HepG2 (cell line): ENCODE measurements around the gene CCK. TPM values are rescaled to one million over a fixed set of nuclear protein-coding genes. Genes with fewer than 3 reads are reported as not detected.

Experiments
- ATAC-seq: fragments of 200-7000 bp; cut with Tn5 transposase; 3 replicates; pipeline ENCODE4 v1.9.1; 2020; ENCODE audit warnings: mild to moderate bottlenecking, moderate library complexity
- BruUV-seq: library from RNA; stranded (reverse); fragments of 400-500 nt; replicated peaks from 2 replicates; lab custom pipeline; 2021; lab: Mats Ljungman, UMichigan
- CTCF ChIA-PET: fragments of 300-600 bp; formaldehyde crosslinking; extraction: SDS; loops from one replicate; lab custom pipeline; 2021; ENCODE audit warnings: low total read pairs, inconsistent platforms, low intra/inter-chr PET ratio; lab: Yijun Ruan, JAX
- POLR2A ChIA-PET: fragments of 350-600 bp; sonication (Branson Sonifier 250); formaldehyde crosslinking; loops from one replicate; lab custom pipeline; 2020; ENCODE audit warnings: antibody characterized with exemption, inconsistent platforms; lab: Yijun Ruan, JAX
- DNase-seq: peaks from one replicate; pipeline ENCODE4 v3.0.0-alpha.2; 2015; ENCODE audit warnings: low spot score
- FAIRE-seq: peaks from 3 replicates; lab custom pipeline; 2011; peaks lifted over from hg19 to GRCh38; lab: Jason Lieb, UNC
- H2AFZ ChIP-seq: one replicate; pipeline ENCODE4 v1.6.1; 2011; ENCODE audit warnings: low read length, inconsistent platforms
- H3K27ac ChIP-seq: fragments of 300-600 bp; 3 replicates; pipeline ENCODE4 v1.8.0; 2011; ENCODE audit warnings: mixed run types, mild to moderate bottlenecking, mixed read lengths, low read length, inconsistent platforms; ENCODE audit not compliant: insufficient read depth; ENCODE audit errors: extremely low read length
- H3K27me3 ChIP-seq, 2 experiments: fragments of 200-600 bp in 1 of 2; 2 replicates in 1 of 2; 3 replicates in 1 of 2; pipeline versions ENCODE4 v1.6.0 to v1.8.0; 2011; ENCODE audit warnings: low read length in 2 of 2, mild to moderate bottlenecking in 2 of 2, moderate library complexity in 2 of 2, inconsistent platforms in 1 of 2; ENCODE audit not compliant: insufficient read depth in 2 of 2, control insufficient read depth in 1 of 2
- H3K36me3 ChIP-seq, 2 experiments: fragments of 200-600 bp in 1 of 2; replicated peaks in 1 of 2; 2 replicates in 1 of 2; 3 replicates in 1 of 2; pipeline versions ENCODE4 v1.5.1 to v1.8.0; 2011; ENCODE audit warnings: low read length in 2 of 2, inconsistent platforms in 1 of 2; ENCODE audit not compliant: insufficient read depth in 2 of 2, control insufficient read depth in 1 of 2
- H3K4me1 ChIP-seq: 2 replicates; pipeline ENCODE4 v1.5.1; 2012; ENCODE audit warnings: low read length, inconsistent platforms; ENCODE audit not compliant: insufficient read depth
- H3K4me2 ChIP-seq: 2 replicates; pipeline ENCODE4 v1.6.0; 2011; ENCODE audit warnings: low read depth, low read length, inconsistent platforms
- H3K4me3 ChIP-seq, 3 experiments: fragments of 200-600 bp in 1 of 3; sonication (generic), shearing (Covaris generic) in 1 of 3; replicated peaks in 1 of 3; 2 replicates each; pipeline ENCODE4 v1.5.1; 2011 to 2016; ENCODE audit warnings: low read length in 3 of 3, inconsistent platforms in 2 of 3, low read depth in 2 of 3, mild to moderate bottlenecking in 2 of 3, control low read depth in 1 of 3, mixed read lengths in 1 of 3; ENCODE audit not compliant: insufficient read depth in 1 of 3
- H3K79me2 ChIP-seq: one replicate; pipeline ENCODE4 v1.6.1; 2011; ENCODE audit warnings: low read length, inconsistent platforms; ENCODE audit not compliant: insufficient read depth
- H3K9ac ChIP-seq: 2 replicates; pipeline ENCODE4 v1.6.0; 2011; ENCODE audit warnings: mild to moderate bottlenecking, low read depth, low read length, inconsistent platforms; ENCODE audit not compliant: insufficient read depth
- H3K9me3 ChIP-seq: 2 replicates; pipeline ENCODE4 v1.5.1; 2012; ENCODE audit warnings: mild to moderate bottlenecking, low read length
- H4K20me1 ChIP-seq: 2 replicates; pipeline ENCODE4 v1.6.0; 2011; ENCODE audit warnings: inconsistent platforms, mild to moderate bottlenecking, low read length, moderate library complexity; ENCODE audit not compliant: insufficient read depth
- CTCF ChIP-seq: sonication (generic); formaldehyde crosslinking; IDR thresholded peaks from 2 replicates; pipeline ENCODE4 v1.5.0; 2020; ENCODE audit warnings: mild to moderate bottlenecking, missing genetic modification reagents, moderate library complexity
- DNMT1 ChIP-seq: sonication (generic); formaldehyde crosslinking; IDR thresholded peaks from 2 replicates; pipeline ENCODE4 v1.5.1; 2020; ENCODE audit warnings: mild to moderate bottlenecking, missing genetic modification reagents
- HINFP ChIP-seq: sonication (generic); formaldehyde crosslinking; IDR thresholded peaks from 2 replicates; pipeline ENCODE4 v1.4.0; 2020; ENCODE audit warnings: low read depth, mild to moderate bottlenecking, missing genetic modification reagents
- KDM3A ChIP-seq: IDR thresholded peaks from 2 replicates; pipeline ENCODE4 v1.6.1; 2018; ENCODE audit warnings: low read depth, missing compliant biosample characterization
- MTERF4 ChIP-seq: sonication (generic); formaldehyde crosslinking; IDR thresholded peaks from 2 replicates; pipeline ENCODE4 v1.8.0; 2023; ENCODE audit warnings: mild to moderate bottlenecking, missing genetic modification reagents
- RAD21 ChIP-seq: fragments of 450-650 bp; formaldehyde crosslinking; IDR thresholded peaks from 2 replicates; pipeline ENCODE4 v1.5.0; 2020; ENCODE audit warnings: mild to moderate bottlenecking
- SMC3 ChIP-seq: IDR thresholded peaks from 2 replicates; pipeline ENCODE4 v1.6.1; 2011; ENCODE audit warnings: low read length, improper control_type of control experiment
- STAG1 ChIP-seq: sonication (generic); formaldehyde crosslinking; IDR thresholded peaks from 2 replicates; pipeline ENCODE4 v1.4.0; 2020; ENCODE audit warnings: missing genetic modification reagents
- TOE1 ChIP-seq: sonication (generic); formaldehyde crosslinking; IDR thresholded peaks from 2 replicates; pipeline ENCODE4 v1.4.0; 2020; ENCODE audit warnings: mild to moderate bottlenecking, missing genetic modification reagents
- ZNF362 ChIP-seq: sonication (generic); formaldehyde crosslinking; IDR thresholded peaks from 2 replicates; pipeline ENCODE4 v1.4.0; 2020; ENCODE audit warnings: missing genetic modification reagents, mild to moderate bottlenecking, borderline replicate concordance
- ZNF550 ChIP-seq: sonication (generic); formaldehyde crosslinking; IDR thresholded peaks from 2 replicates; pipeline ENCODE4 v1.4.0; 2020; ENCODE audit warnings: mild to moderate bottlenecking, missing genetic modification reagents, borderline replicate concordance
- ZNF776 ChIP-seq: sonication (generic); formaldehyde crosslinking; IDR thresholded peaks from 2 replicates; pipeline ENCODE4 v1.4.0; 2020; ENCODE audit warnings: mild to moderate bottlenecking, missing genetic modification reagents
- ZNF782 ChIP-seq: sonication (generic); formaldehyde crosslinking; IDR thresholded peaks from 2 replicates; pipeline ENCODE4 v1.4.0; 2020; ENCODE audit warnings: missing genetic modification reagents, mild to moderate bottlenecking, borderline replicate concordance
- WGBS: methylation state at CpG from one replicate; pipeline ENCODE4 v1.1.6; 2017; ENCODE audit warnings: low lambda C conversion rate; 5-methylcytosine and 5-hydroxymethylcytosine counted together
- in situ Hi-C: cut with HindIII; loops from 2 replicates; pipeline ENCODE4 v1.10.0; 2017; ENCODE audit warnings: low pct_unique_long_range_greater_than_20kb; ENCODE audit not compliant: extremely low pct_ligation_motif_present
- intact Hi-C: fragments of 100-400 bp; cut with micrococcal nuclease; formaldehyde crosslinking; loops from one replicate; pipeline ENCODE4 v1.10.0; 2022; ENCODE audit not compliant: unreplicated experiment
- polyA plus RNA-seq, 8 experiments: library from polyadenylated mRNA; depleted of rRNA in 3 of 8; stranded (reverse) in 7 of 8; unstranded in 1 of 8; fragments of >200 nt; fragmentation: Illumina TruSeq in 4 of 8; extraction: Trizol in 4 of 8; gene quantifications; 2 replicates each; pipeline versions ENCODE4 v1.2.1 to v1.2.3, GENCODE V29; 2011 to 2016; ENCODE audit warnings: low read depth in 4 of 8, missing spikeins in 1 of 8, mixed read lengths in 1 of 8; ENCODE audit not compliant: insufficient read depth in 1 of 8
- total RNA-seq, 5 experiments: library from RNA; depleted of rRNA; stranded (reverse); fragments of >200 nt; fragmentation: Illumina TruSeq; extraction: Trizol; gene quantifications; 2 replicates each; pipeline ENCODE4 v1.2.3, GENCODE V29; 2016; ENCODE audit warnings: low read depth in 1 of 5

CCK gene
- total and polyA plus RNA-seq, 2 of the 13 experiments (the other 11 are each of a cell fraction or from before 2014, with no cell fraction given): not detected

GRCh38 chr3:42247576-42248027 is 18.4 kb downstream of the CCK start:
- DNase-seq (peak; percentile 59), ATAC-seq (peak; percentile 85), FAIRE-seq (peak; percentile 91)
- Histone ChIP-seq H2AFZ (peak overlapping the region; percentile 2), H4K20me1 (no peaks in the 10 kb centered on the region), H3K79me2 (no peaks in the 10 kb centered on the region), H3K4me2 (peak overlapping the region; percentile 60), H3K4me1 (no peaks in the 10 kb centered on the region), H3K4me3 (0 out of 6 replicates have a peak overlapping the region, but pooled peaks of 1 of the 3 experiments have one; percentile 12), H3K27ac (no peak overlapping the region), H3K9ac (no peak overlapping the region), H3K27me3 (peaks cover 0 to 22% of the 10 kb centered on the region in 2 experiments; a peak in 3 of 5 replicates), H3K9me3 (no peaks in the 10 kb centered on the region), H3K36me3 (no peaks in the 10 kb centered on the region)
- in situ Hi-C loops: loop anchor here (5.0 to 25.0 kb wide), 2 partner anchors 195 to 590 kb away; no protein-coding TSS in a partner anchor
- 8% methylated on average over 8 of the region's 9 CpGs for WGBS
- no TSS peak for BruUV-seq
- intact Hi-C loops: loop anchor here (1.0 to 5.0 kb wide), 3 partner anchors 196 to 585 kb away; no protein-coding TSS in a partner anchor
- TF ChIP-seq MTERF4 (CRISPR knock-in tag): no peak
- no peak for TF ChIP-seq TOE1
- no peak for TF ChIP-seq ZNF776 (CRISPR knock-in tag)
- 0 out of 2 replicates have a peak, but pooled peaks have one; percentile 32 for TF ChIP-seq HINFP (CRISPR knock-in tag)
- peak; percentile 77; the same call in 1 of the 2 replicates for TF ChIP-seq ZNF362
- 0 out of 2 replicates have a peak, but pooled peaks have one; percentile 33 for TF ChIP-seq ZNF782 (CRISPR knock-in tag)
- TF ChIP-seq SMC3: peak; percentile 92
- peak; percentile 96 for TF ChIP-seq STAG1
- peak; percentile 82 for TF ChIP-seq CTCF (CRISPR knock-in tag)
- peak; percentile 81 for TF ChIP-seq RAD21 (CRISPR knock-in tag)
- TF ChIP-seq DNMT1 (CRISPR knock-in tag): 0 out of 2 replicates have a peak, but pooled peaks have one; percentile 54
- TF ChIP-seq KDM3A (CRISPR knock-in tag): no peak
- TF ChIP-seq ZNF550: 0 out of 2 replicates have a peak, but pooled peaks have one; percentile 46
- ChIA-PET POLR2A (no interaction called here), CTCF (interaction anchor here (1.1 to 3.8 kb wide), 5 partner anchors 18 to 292 kb away, joined by 3 to 65 read pairs (median 5); no protein-coding TSS in a partner anchor)
